Uterus (tissue), 2 donors: ENCODE measurements around the gene ABHD3.

ENCODE experiments used
- CTCF ChIP-seq, 4 experiments: fragments of 200-600 bp in 2 of 4; fragments of 450-650 bp in 2 of 4; sonication (generic) in 2 of 4; IDR thresholded peaks; one replicate each; pipeline ENCODE4 v1.5.1; 2016 to 2019; ENCODE audit warnings: antibody characterized with exemption in 4 of 4, mild to moderate bottlenecking in 2 of 4, moderate library complexity in 1 of 4
- POLR2A ChIP-seq, 2 donors: fragments of 450-650 bp; IDR thresholded peaks; one replicate each; pipeline ENCODE4 v1.6.1; 2016; ENCODE audit warnings: antibody characterized with exemption in 2 of 2, mild to moderate bottlenecking in 1 of 2, moderate library complexity in 1 of 2

- TF ChIP-seq CTCF (IDR thresholded peaks at IDR 0.05) (no peak), POLR2A (IDR thresholded peaks at IDR 0.05) (no peak)
These were observed 36.7 kb upstream of the ABHD3 start for GRCh38 chr18:21741312-21741561.
